MM.1S (cell line): Measurements from ENCODE around the gene OR6K2.
"Not testable (repeated sequence)": the region's sequence is repeated elsewhere in the genome, so short reads cannot be mapped to it uniquely, and the experiment has no call there.

Source experiments
- CTCF ChIP-seq: fragments of 300-600 bp; sonication (generic); IDR thresholded peaks from 2 replicates; pipeline ENCODE4 v1.5.1; 2016; ENCODE audit warnings: antibody characterized with exemption, low read length, mixed read lengths
- EZH2 ChIP-seq: fragments of 300-600 bp; sonication (generic); optimal IDR thresholded peaks from 2 replicates; pipeline ENCODE3; 2017; ENCODE audit warnings: low read depth, mild to moderate bottlenecking, antibody characterized with exemption, low read length, mixed read lengths
- EZH2phosphoT487 ChIP-seq: fragments of 300-600 bp; sonication (generic); IDR thresholded peaks from 2 replicates; pipeline ENCODE4 v1.6.1; 2018; ENCODE audit warnings: antibody characterized with exemption, low read length

GRCh38 chr1:158691149-158691548, 9.3 kb downstream of the OR6K2 start:
- TF ChIP-seq CTCF, EZH2phosphoT487, EZH2: not testable (repeated sequence)
